Stimulated activated CD8-positive, alpha-beta memory T cell treated with anti-CD3 and anti-CD28 coated beads, Interleukin-15, amount 100 ng/mL, for 1 hour (primary cell): ENCODE data around the gene KRTAP5-6.
"Not testable (repeated sequence)": the region's sequence is repeated elsewhere in the genome, so short reads cannot be mapped to it uniquely, and the experiment has no call there.

ENCODE experiments used
- DNase-seq: peaks from one replicate; pipeline ENCODE4 v3.0.0-alpha.2; 2020; ENCODE audit warnings: low read depth

KRTAP5-6 gene

DNA sequence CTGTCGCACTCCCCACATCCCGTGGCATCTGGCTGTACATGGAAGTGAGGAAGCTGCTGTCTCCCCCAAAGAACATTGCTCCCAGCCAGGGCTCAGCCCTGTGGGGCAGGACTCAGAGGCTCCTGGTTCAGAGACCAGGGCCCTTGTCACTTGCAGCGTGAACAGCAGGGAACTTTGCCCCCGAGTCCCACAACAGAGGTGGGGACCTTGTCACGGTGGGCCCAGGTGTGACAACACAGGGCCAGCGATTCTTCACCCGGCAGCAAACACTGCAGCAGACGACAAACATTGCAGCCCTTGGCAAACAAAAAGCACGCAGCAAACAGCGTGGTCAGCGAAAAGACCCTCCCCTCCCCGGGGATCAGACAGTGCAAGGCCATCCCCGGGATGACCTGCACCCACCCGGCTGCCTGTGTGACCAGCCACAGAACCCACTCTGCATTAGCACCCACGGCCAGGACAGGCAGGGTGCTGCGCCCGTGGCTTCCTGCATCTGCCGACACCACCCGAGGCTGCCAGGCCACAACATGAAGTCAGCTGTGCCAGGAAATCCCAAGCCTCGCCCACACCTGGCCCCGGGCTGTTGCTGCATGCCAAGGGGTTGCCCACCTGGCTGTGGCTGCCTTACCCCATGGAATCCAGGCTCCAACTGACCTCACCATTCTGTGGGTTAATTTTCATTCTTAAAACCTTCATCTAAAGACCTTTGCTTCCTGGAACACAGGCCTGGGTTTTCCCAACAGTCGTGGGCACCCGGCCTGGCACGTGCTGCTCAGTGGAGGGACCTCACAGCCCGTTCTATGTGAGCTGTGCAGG lies 35.3 kb upstream of the KRTAP5-6 start:
- not testable (repeated sequence) for DNase-seq

DNA sequence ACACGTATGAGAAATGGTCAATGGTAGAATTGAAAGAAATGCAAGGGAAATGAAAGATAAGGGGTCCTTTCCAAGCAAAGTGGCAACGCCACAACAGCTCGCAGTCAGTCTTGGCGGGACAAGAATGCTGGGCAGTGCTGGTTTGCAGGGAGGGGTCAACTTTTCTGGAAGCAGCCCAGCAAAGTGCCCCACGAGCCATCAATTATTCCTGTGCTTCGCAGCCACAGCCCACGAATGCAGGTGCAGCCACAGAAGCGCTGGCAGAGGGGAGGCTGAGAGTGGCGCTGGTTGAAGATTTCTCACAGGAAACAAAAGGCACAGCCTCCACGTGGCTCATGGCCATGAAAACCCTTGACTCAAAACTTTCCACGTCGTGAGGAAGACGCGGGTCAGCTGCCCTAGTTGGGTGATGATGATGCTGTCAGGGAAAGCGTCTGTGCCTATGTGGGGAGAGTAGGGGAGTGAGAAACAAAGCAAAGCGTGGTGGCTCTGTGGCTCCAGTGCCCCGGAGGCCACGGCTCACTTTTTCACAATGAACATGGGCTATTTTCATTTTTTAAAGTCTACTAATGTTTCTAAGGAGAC lies 34.2 kb upstream of the KRTAP5-6 start:
- DNase-seq = not testable (repeated sequence)

DNA sequence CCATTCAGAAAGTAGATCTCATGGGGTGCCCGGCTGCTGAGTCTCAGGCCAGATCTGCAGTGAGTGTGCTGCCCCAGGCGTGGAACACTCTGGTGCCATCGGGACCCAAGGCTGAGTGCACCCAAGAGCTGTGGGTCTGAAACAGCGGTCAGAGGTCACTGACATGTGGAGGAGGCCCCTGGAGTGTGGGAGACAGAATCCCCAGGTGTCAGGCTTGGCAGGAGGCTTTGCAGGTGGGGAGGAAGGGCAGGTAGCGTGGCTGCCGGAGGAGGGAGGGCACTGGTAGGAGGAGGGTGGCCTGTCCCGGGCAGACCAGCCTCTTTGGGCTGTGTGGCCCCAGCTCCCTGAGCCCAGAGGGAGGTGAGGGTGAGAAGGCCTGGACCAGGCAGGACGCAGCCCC lies 31.7 kb upstream of the KRTAP5-6 start:
- DNase-seq = no peak

DNA sequence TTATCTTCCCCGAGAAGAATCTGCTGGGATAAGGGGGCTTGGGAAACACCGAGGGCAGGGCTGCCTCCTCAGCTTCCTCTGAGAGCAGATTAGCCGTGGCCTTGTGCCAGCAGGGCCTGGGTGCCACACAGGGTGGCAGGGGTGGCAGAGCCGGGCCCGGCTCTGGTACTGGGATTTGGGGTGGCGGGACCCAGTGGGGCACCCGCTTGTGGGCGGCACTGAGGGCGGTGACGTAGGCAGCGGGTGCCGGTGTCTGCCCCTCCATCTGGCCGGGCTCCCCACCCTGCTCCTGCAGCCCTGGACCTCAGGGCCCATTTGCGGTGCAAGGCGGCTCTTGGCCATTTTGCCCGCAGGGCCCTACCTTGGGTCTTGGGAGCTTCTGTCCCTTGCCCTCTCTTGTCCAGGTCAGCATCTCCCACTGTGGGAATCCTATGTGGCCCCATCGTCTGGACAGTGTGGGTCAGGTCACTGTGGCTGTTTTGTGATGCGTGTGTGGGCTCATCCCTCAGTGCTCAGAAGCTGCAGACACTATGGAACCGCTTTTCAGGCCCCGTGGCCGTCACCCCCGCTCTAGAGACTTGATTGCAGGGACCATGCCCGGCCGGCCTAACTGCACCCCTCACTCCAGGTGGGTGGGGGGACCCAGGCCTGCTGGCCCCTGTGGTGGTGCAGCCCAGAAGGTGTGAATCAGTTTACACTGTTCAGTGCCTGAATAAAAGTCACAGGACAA lies 29.7 kb upstream of the KRTAP5-6 start:
- no peak for DNase-seq

DNA sequence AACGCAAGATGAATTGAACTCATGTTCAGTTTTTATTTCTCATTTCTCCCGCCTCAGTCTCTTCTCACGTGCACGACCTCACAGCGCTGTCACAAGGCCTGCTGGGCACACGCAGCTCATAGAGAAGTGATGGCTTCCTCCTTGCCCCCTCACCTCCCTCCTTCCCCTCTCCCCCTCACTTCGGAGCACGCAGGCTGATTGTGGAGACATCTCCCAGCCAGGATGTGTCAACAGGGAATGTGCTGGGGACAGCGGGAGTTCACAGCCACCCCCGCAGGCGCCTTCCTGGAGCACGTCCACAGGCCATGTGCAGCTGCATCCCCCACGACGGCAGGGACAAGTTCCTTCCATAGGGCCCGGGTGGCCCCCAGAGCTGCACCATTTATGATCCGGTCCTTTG lies 29.1 kb upstream of the KRTAP5-6 start:
- DNase-seq = no peak

DNA sequence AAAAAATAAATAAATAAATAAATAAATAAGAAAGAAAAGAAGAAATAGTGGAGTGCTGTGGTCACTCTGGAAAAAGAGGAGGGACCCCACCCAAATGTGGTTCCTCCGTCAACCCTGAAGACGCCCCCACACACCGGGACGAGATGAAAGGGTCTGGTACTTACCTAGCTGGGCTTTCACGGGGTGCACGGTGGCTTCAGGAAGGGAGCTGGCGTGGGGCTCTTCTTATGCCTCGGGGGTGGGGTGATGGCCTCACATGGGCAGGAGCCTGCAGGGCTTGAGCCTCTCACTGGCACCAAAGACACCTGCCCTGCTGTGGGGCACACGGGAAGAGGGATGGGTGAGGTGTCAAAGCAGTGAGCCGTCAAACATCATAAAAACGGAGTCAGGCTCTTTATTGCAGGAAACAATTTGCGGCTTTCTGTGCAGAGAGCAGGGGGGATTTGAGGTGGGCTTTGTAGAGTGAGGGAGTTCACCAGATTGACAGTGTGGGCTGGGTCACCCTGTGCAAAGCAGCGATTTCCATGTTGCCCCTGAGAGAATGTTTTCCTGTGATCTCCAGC lies 28.0 kb upstream of the KRTAP5-6 start:
- DNase-seq = no peak

DNA sequence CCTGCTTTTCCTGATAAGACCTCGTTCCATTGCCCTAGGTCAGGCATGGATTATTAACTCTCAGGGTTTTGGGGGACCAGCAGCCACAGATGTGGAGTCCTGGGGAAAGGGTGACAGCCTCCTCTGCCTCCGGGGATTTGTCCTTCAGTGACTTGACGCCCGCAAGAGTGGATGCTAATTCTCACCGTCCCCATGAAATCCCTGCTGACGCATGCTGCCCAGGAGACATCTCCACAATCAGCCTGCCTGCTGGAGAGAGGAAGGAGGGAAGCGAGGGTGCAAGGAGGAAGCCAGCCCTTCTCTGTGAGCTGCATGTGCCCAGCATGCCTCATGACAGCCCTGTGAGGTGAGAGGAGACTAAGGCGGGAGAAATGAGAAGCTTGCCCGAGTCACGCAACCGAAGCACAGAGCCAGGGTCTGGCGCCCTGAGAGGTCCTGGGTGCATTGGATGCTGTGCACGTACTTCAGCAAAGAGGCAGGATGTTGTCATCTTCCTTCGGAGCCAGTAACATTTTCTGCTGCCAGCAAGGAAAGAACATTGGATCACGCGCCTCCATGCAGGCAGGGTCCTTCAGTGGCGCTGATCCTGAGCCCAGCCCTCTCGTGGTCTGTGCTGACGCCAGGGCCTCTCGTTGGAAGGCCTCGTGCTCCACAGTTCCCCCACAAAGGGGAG lies 27.3 kb upstream of the KRTAP5-6 start:
- no peak for DNase-seq

DNA sequence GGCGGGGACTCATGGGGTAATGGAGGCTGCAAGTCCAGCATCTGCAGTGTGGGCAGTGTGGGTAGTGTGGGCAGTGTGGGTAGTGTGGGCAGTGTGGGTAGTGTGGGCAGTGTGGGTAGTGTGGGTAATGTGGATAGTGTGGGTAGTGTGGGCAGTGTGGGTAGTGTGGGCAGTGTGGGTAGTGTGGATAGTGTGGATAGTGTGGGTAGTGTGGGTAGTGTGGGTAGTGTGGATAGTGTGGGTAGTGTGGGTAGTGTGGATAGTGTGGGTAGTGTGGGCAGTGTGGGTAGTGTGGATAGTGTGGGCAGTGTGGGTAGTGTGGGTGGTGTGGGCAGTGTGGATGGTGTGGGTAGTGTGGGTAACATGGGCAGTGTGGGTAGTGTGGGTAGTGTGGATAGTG lies 26.5 kb upstream of the KRTAP5-6 start:
- DNase-seq = not testable (repeated sequence)

DNA sequence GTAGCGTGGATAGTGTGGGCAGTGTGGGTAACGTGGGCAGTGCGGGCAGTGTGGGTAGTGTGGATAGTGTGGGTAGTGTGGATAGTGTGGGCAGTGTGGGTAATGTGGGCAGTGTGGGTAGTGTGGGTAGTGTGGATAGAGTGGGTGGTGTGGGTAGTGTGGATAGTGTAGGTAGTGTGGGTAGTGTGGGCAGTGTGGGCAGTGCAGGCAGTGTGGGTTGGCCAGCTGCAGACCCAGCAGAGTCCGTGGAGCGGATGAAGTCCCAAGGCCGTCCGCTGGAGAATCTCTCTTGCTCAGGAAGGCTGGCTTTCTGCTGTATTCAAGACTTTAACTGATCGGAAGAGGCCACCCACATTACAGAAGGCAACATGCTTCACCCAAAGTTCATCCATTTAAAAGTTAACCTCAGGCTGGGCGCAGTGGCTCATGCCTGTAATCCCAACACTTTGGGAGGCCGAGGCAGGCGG lies 26.1 kb upstream of the KRTAP5-6 start:
- no peak for DNase-seq

DNA sequence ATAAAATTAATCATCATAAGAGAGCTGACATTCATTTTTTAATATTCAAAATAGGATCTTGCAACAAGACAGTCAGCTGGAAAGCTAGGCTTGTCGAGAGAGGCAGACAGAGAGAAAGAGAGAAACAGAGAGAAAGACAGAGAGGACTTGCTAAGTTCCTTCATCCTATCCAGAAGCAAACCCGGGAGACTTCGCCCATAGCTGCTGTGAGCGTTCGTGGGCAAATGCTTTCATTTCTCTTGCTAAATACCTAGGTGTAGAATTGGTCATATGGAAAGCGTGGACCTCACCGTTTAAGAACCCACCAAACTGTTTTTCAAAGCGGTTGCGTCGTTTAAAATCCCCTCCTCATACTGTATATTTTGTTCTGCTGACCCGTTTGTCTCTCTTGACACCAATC lies 25.3 kb upstream of the KRTAP5-6 start:
- no peak for DNase-seq

DNA sequence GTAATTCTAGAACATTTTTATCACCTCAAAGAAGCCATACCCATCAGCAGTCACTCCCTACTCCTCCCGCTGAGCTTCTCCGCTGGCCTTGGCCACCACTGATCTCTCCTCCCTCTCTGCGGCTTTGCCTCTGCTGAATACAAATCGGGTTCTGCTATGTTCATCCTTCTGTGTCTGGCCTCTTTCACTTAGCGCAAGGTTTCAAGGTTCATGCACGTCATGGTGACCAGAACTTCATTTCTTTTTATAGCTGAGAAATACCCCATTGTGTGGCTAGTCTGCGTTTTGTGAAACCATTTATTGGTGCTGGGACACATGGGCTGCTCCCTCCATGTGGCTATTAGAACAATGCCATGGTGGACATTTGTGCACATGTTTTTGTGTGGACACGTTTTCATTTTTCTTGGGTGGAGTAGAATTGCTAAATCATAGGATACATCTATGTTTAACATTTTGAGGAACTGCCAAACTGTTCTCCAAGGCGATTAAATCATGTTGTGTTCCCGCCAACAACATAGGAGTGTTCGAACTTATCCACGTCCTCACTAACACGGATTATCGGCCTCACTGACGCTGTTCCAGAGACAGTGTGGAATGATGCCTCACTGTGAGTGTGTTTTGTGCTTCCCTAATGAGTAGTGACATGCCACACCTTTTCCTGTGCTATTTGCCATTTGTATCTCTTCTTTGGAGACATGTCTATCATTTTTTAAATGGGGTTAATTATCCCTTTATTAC lies 24.2 kb upstream of the KRTAP5-6 start:
- no peak for DNase-seq

DNA sequence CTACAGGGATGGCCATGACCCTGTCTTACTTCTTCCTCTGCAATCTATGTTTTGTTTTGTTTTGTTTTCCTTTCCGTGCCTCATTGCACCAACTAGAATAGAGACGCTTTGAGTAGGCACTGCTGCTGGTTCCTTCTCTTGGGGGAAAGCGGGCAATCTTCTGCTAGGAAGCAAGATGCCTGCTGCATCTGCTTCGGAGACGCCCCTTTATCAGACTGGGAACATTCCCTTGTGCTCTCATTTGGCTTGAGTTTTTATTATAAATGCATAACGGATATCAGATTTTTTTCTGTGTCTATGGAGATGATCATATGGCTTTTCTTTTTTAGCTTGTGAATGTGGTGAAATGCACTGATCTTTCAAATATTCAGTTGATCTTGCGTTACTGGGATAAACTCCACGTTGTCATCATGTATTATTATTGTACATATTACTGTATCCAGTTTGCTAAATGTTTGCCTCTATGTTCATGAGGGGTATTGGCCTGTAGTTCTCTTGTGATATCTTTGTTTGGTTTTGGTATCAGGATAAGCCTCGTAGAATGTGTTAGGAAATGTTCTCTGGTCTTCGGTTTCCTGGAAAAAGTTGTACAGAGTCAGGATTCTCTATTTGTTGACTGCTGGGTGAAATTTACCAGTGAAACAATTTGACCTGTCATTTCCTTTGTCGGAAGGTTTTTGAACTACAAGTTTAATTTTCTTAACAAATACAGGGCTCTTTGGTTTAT lies 23.4 kb upstream of the KRTAP5-6 start:
- no peak for DNase-seq

DNA sequence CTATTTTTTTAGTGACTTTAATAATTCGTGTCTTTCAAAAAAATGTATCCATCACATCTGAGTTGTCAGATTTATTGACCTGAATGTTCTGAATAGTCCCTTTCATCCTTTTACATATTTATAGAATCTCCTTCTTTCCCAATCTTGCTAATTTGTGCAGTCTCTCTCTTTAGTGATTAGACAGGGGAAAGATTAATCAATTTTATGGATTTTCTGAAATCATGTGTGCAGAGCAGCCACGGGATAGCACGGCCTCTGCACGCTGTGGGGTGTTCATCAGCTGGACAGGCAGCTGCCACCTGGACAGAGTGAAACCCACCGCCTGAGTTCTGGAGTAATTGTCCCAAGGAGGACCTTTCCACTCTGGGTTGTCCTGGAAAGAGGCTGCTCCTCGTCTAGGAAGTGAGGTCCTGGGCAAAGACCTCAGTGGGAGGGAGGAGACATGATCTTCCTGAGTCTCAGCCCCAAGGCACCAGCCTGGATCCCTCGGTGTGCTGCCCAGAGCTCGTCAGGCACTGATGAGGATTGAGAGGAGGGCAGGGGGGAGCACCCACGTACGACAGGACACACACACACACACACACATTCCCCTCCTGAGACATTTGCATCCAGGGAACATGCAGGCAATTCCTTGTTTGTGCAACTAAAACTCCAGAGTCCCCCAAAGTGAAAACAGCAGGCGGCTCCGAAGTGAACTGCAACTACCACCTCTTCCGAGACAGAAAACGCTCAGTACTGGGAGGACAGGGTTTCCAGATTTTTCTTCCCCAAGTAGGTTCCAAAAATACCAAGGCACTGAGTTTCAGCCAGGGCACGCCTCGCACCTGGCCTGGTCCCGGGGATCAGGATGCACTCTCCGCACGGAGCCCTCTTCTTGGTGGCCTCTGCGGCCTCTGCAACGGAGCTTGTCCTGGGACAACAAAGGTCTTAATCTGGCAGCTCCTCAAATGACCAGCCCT lies 22.5 kb upstream of the KRTAP5-6 start:
- no peak for DNase-seq

DNA sequence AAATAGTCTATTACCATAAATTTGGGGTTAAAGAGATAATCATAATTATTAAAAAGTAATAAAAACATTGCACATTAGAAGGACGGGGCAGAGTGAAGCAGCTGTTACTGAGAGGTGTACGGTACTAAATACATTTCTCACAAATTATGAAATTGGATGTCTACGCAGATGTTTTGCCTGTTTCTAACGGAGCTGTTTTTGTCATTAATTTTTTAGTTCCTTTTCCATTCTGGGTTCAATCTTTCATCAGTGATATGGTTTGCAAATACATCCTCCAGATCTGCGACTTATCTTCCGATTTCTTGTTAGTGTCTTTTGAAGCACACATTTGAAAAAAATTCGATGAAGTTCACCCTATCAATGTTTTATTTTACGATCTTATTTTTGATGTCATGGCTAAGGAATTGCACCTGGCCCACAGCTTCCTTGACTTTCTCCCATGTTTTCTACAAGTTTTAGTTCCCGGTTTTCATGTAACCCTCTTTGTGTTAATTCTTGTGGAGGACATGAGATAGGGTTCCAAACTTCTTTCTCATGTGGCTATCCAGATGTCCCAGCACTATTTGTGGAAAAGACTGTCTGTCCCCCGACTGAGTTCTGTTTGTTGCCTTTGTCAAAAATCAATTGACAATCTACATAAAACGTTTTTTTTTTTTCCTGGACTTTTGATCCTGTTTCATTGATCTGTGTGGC lies 21.3 kb upstream of the KRTAP5-6 start:
- DNase-seq = no peak

DNA sequence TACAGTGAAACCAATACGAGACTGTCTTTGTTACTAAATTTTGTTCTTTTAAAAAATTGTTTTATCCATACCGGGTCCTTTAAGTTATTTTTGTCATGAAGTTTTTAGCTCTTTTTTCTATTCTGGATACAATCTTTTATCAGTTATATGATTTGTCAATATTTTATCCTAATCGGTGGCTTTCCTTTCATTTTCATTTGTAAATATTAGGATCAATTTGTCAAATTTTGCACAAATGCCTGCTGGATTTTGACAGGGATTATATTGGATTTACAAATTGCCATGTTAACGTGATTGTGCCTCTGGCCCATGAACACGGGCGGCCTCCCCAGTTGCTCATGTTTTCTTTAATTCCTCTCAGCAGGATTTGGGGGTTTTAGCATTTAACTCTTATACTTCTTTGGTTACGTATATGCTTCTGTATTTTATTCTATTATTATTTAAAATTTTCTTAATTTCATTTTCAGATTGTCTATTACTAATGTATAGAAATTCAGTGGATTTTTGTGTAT lies 20.7 kb upstream of the KRTAP5-6 start:
- no peak for DNase-seq

DNA sequence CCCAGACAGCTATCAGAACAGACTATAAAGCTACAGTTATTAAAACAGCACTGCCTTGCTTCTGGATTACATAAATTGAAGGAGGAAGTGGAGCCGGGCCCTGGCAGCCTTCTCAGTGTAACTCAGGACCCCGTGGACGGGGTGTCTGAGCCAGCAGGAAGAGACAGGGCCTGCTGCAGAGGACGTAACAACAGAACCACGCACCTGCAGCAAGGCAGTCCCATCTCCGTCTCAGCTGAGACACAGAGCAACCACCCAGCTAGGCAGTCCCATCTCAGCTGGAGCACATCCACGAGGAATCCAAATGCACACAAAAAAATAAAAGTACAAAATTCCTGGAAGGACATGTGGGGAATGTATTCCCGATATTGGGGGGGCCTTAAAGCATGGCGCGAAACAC lies 17.1 kb upstream of the KRTAP5-6 start:
- DNase-seq = no peak

DNA sequence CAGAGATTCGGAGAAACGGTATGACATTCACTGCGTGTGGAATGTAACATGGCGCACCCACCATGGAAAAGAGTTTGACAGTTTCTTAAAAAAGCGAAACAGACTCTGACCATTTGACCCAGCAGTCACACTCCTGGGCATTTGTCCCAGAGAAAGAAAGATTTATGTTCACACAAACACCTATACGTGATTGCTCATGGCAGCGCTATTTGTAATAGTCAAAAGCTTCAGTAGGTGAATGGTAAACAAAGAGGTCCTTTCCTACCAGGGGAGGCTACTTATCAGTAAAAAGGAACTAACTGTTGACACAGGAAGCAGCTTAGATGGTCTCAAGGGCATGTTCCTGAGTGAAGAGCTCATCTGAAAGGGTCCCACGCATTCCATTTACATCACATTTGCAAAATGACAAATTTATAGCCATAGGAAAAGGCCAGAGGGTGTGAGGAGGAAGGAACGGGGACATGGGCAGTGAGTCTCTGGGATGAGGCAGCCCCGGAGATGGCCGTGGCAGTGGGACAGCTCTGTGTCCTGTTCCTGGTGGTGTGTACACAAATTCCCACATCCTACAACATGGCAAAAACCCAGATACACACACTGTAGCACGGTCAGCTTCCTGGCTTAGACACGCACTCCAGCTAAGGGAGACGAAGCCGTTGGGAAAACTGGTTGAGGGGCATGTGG lies 14.6 kb upstream of the KRTAP5-6 start:
- no peak for DNase-seq

DNA sequence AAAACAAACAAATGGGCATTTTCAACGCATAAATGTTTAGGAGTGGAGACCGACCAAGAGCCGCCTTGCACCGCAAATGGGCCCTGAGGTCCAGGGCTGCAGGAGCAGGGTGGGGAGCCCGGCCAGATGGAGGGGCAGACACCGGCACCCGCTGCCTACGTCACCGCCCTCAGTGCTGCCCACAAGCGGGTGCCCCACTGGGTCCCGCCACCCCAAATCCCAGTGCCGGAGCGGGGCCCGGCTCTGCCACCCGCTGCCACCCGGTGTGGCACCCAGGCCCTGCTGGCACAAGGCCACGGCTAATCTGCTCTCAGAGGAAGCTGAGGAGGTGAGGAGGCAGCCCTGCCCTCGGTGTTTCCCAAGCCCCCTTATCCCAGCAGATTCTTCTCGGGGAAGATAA lies 13.8 kb upstream of the KRTAP5-6 start:
- DNase-seq = not testable (repeated sequence)
